Progenitor cell of endocrine pancreas (in vitro differentiated cells): ENCODE data around the gene ZG16B. TPM values are rescaled to one million over a fixed set of nuclear protein-coding genes. Genes with fewer than 3 reads are reported as not detected.

Source experiments
- DNase-seq: peaks from one replicate; pipeline ENCODE4 v3.0.0; 2021; ENCODE audit warnings: low spot score; ENCODE audit not compliant: unreplicated experiment
- H3K27ac Mint-ChIP-seq: 2 replicates; pipeline ENCODE4 v1.8.0; 2021; ENCODE audit warnings: mild to moderate bottlenecking, moderate library complexity, mixed read lengths
- H3K27me3 Mint-ChIP-seq: 2 replicates; pipeline ENCODE4 v1.8.0; 2021; ENCODE audit warnings: mixed read lengths
- H3K36me3 Mint-ChIP-seq: 2 replicates; pipeline ENCODE4 v1.8.0; 2022; ENCODE audit warnings: mixed read lengths; ENCODE audit not compliant: insufficient read depth
- H3K4me1 Mint-ChIP-seq: 2 replicates; pipeline ENCODE4 v1.8.0; 2021; ENCODE audit warnings: low read depth, mixed read lengths
- H3K4me3 Mint-ChIP-seq: 2 replicates; pipeline ENCODE4 v1.8.0; 2021; ENCODE audit warnings: low read depth, mild to moderate bottlenecking, moderate library complexity, mixed read lengths
- H3K9me3 Mint-ChIP-seq: 2 replicates; pipeline ENCODE4 v1.8.0; 2021; ENCODE audit warnings: low read depth, mixed read lengths
- total RNA-seq: library from RNA; stranded (reverse); gene quantifications from 2 replicates; pipeline ENCODE4 v1.2.1, GENCODE V29; 2021
- TF ChIP-seq, protein P1 (sequence below): fragments of 200-600 bp; sonication (generic); IDR thresholded peaks from one replicate; pipeline ENCODE4 v1.5.0; 2021; ENCODE audit warnings: antibody characterized with exemption, mild to moderate bottlenecking; ENCODE audit not compliant: unreplicated experiment

ZG16B gene
- total RNA-seq, 1 donor from 2014 or later = not detected

- TF ChIP-seq, protein P1, sequence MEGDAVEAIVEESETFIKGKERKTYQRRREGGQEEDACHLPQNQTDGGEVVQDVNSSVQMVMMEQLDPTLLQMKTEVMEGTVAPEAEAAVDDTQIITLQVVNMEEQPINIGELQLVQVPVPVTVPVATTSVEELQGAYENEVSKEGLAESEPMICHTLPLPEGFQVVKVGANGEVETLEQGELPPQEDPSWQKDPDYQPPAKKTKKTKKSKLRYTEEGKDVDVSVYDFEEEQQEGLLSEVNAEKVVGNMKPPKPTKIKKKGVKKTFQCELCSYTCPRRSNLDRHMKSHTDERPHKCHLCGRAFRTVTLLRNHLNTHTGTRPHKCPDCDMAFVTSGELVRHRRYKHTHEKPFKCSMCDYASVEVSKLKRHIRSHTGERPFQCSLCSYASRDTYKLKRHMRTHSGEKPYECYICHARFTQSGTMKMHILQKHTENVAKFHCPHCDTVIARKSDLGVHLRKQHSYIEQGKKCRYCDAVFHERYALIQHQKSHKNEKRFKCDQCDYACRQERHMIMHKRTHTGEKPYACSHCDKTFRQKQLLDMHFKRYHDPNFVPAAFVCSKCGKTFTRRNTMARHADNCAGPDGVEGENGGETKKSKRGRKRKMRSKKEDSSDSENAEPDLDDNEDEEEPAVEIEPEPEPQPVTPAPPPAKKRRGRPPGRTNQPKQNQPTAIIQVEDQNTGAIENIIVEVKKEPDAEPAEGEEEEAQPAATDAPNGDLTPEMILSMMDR = no peak
- H3K27ac Mint-ChIP-seq = no peak overlapping the region
- H3K9me3 Mint-ChIP-seq = no peaks in the 10 kb centered on the region
- no peaks in the 10 kb centered on the region for H3K36me3 Mint-ChIP-seq
- H3K4me3 Mint-ChIP-seq = no peak overlapping the region
- H3K27me3 Mint-ChIP-seq = peaks cover 4% of the 10 kb centered on the region
- DNase-seq = no peak
- H3K4me1 Mint-ChIP-seq = no peaks in the 10 kb centered on the region
Observed at GRCh38 chr16:2818272-2818876, 11.7 kb upstream of the ZG16B start.

- Mint-ChIP-seq H3K4me3 (no peak overlapping the region), H3K27me3 (peaks cover 4% of the 10 kb centered on the region), H3K4me1 (no peaks in the 10 kb centered on the region), H3K9me3 (no peaks in the 10 kb centered on the region), H3K27ac (no peak overlapping the region), H3K36me3 (no peaks in the 10 kb centered on the region)
- TF ChIP-seq, protein P1 = no peak
- no peak for DNase-seq
Observed at GRCh38 chr16:2819179-2819938, 10.7 kb upstream of the ZG16B start.

DNA sequence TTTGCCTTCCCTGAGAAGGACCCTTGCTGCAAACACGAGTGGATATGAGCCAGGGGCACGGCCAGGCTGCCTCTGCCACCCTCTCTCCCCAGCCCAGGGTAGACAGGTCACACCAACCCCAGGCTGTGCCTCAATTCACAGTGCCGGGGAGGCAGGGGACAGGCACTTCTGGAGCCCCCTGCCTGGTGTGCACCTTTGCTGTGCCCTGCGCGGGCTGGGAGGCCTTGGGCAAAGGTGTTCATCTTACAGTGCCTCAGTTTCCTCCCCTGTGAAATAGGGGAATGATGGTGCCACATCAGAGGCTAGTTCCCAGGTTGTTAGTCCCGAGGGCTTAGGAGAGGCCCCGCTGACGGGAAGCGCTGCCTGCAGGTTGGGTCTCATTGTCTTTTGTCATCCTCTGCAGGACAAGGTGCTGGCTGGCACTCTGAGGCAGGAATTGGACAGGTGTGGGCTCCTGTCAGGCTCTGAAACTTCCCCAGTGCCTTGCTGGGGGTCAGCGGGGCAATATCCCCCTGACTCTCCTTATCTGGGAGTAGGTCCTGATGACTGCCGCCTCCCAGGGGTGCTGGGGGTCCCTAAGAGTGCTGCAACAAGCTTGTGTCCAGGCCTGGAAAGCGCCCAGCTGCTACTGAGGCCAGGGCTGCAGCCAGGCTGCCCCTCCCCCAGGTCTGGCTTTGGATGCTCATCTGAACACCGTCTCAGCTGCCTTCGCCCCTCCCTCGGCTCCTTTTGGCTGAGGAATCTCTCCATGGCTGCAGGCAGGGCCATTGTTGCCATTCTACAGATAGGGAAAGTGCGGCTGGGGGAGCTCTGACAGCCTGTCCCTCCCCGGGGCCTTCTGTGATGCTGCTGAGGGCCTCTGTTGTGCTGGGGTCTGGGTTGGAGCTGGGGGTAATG is 9.9 kb upstream of the ZG16B start:
- Mint-ChIP-seq H3K27ac (no peak overlapping the region), H3K9me3 (no peaks in the 10 kb centered on the region), H3K36me3 (no peaks in the 10 kb centered on the region), H3K4me3 (no peak overlapping the region), H3K27me3 (peaks cover 4% of the 10 kb centered on the region), H3K4me1 (no peaks in the 10 kb centered on the region)
- no peak for DNase-seq
- TF ChIP-seq, protein P1 = no peak

DNA sequence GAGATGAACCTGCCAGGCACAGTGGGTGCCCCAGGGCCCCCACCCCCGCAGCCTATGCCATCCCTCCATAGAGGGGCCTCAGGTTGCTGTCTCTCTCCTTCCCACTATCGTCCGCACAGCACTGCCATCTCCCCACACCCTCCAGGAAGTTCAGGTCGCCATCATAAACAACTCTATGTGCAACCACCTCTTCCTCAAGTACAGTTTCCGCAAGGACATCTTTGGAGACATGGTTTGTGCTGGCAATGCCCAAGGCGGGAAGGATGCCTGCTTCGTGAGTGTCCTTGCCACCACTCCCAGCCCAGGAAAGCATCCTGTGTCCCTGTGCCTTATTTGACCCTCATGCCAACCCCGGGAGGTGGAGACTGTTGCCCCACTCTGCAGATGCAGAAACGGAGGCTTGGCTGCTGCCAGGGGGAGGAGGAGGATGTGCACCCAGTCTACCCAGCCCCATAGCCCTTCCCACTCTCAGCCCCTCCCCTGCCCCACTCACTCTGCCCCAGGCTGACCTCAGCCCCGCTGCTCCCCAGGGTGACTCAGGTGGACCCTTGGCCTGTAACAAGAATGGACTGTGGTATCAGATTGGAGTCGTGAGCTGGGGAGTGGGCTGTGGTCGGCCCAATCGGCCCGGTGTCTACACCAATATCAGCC is 9.1 kb upstream of the ZG16B start:
- H3K4me3 Mint-ChIP-seq = no peak overlapping the region
- no peaks in the 10 kb centered on the region for H3K4me1 Mint-ChIP-seq
- H3K9me3 Mint-ChIP-seq = no peaks in the 10 kb centered on the region
- no peak for DNase-seq
- H3K27ac Mint-ChIP-seq = no peak overlapping the region
- H3K36me3 Mint-ChIP-seq = no peaks in the 10 kb centered on the region
- TF ChIP-seq, protein P1 = no peak
- H3K27me3 Mint-ChIP-seq = peaks cover 4% of the 10 kb centered on the region
